ENCODE results near the gene SP6. TPM values are rescaled to one million over a fixed set of nuclear protein-coding genes. Genes with fewer than 3 reads are reported as not detected.

SP6 gene
- total RNA-seq (2021; ENCODE audit: unreplicated experiment), result 10.8 TPM
- polyA plus RNA-seq (2012), result 5.9 and 6.0 TPM in 2 replicates
- Bru-seq, nascent RNA, result percentile 53 among the genes with signal in this experiment
- BruChase-seq, experiment 1, labeled RNA remaining after a 6-hour chase, result percentile 52 among the genes with signal in this experiment
- percentile 76 among the genes with signal in this experiment for BruChase-seq, experiment 2, labeled RNA remaining after a 2-hour chase
- long read RNA-seq, transcript SP6-202 (2 exons, 3,848 nt), result major isoform, 10 of 17 reads
- long read RNA-seq, partial matches to known transcripts, result 6 of 17 reads
- long read RNA-seq, other reads (novel, unspliced or antisense), result 1 of 17 reads

DNA sequence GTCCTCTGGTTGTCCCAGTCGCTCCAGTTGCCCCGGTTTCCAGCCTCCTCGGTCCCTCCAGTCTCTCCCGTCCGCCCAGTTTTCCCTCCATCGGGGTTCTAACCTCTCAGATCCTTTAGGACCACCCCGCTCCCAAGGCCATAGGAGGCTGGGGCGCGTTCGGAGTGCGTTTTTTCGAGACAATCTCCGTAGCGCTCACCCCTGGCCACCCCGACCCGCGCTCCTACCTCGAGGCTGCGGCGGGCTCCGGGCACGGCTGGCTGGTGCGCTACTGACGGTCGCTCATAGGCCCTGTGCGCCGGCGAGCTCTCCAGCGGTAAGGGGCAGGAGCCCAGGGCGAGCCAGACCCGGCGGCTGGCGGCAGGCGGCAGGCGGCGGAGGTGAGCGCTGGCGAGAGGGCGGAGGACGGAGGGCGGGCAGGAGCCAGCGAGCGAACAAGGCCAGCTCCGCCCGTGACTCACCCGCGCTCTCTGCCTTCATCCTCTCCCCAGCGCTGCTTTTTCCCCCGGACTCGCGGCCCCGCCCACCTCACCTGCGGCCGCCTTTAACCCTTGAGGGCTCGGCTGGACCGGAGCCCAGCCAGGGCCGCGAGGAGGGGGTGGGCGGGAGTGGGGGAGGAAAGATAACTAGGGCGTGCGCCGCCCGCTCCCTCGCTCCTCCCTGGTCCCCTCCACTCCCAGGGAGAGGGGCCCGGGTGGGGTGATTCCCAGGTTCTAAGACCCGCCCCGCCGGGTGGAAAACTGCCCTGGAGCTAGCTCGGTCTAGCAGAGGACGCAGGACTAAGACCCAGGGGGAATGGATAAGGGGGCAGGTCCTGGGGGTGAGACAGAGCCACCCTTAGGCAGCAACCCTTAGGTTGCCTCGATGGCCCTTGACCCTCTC is at the start of gene SP6:
Gene SP6 (minus strand): TSS at position 472 of the 882 bp plus-strand sequence. CDS start 2,734 bp downstream, outside the sequence.
- H2AFZ ChIP-seq (ENCODE audit: low read depth, low read length, poor library complexity, severe bottlenecking), result peak within 1 kb of the TSS; percentile 70

More for the DNA sequence above, at the start of gene SP6:
- Histone ChIP-seq H3K4me1 (ENCODE audit: control insufficient read depth in 1 of 2, insufficient read depth in 2 of 2, low read length in 2 of 2) (peaks cover 13 to 30% of the 10 kb centered on the region in 2 experiments), H3K27ac (ENCODE audit: low read depth, low read length) (peak within 1 kb of the TSS; percentile 63), H3K9me3 (ENCODE audit: control insufficient read depth in 1 of 2, insufficient read depth in 1 of 2, low read depth in 1 of 2, low read length in 2 of 2) (no peaks in the 10 kb centered on the region), H3K4me2 (ENCODE audit: low read length) (peak within 1 kb of the TSS; percentile 86), H3K36me3 (ENCODE audit: control insufficient read depth in 1 of 2, insufficient read depth in 2 of 2, low read length in 2 of 2) (no peaks in the 10 kb centered on the region; a peak in 1 of 4 replicates), H3K27me3 (ENCODE audit: insufficient read depth, low read length) (peaks cover 13% of the 10 kb centered on the region; the same call in 1 of the 2 replicates), H3K9me2 (ENCODE audit: insufficient read depth) (no peaks in the 10 kb centered on the region), H3K79me2 (ENCODE audit: insufficient read depth, low read length) (peaks cover 23% of the 10 kb centered on the region; the same call in 1 of the 2 replicates), H3K9ac (ENCODE audit: low read length) (peak within 1 kb of the TSS; percentile 81), H4K20me1 (ENCODE audit: insufficient read depth) (no peaks in the 10 kb centered on the region), H3K4me3 (replicated peaks in 1 of 2; ENCODE audit: low read depth in 1 of 2, low read length in 2 of 2) (peak within 1 kb of the TSS; percentile 78 to 89)
- ChIA-PET CTCF (interaction anchor here (0.7 to 12.6 kb wide), 10 partner anchors 8 to 167 kb away, joined by 3 to 393 read pairs (median 6); partner anchors contain the start of genes LRRC46, MRPL10, SCRN2 and SP2), POLR2A (interaction anchor here (0.7 to 3.2 kb wide), 9 partner anchors 8 to 90 kb away, joined by 3 to 15 read pairs (median 3); partner anchors contain the start of genes LRRC46, MRPL10, PNPO and SCRN2), RAD21 (ENCODE audit: low non-redundant PET in 1 of 2, low total read pairs in 2 of 2, uncharacterized antibody in 2 of 2, unreplicated experiment in 2 of 2) (interaction anchor here (1.0 to 1.3 kb wide), 3 partner anchors 10 to 39 kb away, joined by 4 to 5 read pairs (median 5); partner anchors contain the start of gene SCRN2 (in 1 of the 2))
- ATAC-seq (peak; percentile 93), DNase-seq (ENCODE audit: low read depth, low spot score) (peak; percentile 80)
- BruUV-seq (replicated peaks), result no TSS peak
- TF ChIP-seq ZFX (IDR thresholded peaks at IDR 0.05), result peak; percentile 86
- TF ChIP-seq TCF7L2 (IDR thresholded peaks at IDR 0.05; ENCODE audit: borderline replicate concordance, extremely low read depth, insufficient read depth, insufficient read length), result peak; percentile 82
- TF ChIP-seq POLR2A (IDR thresholded peaks at IDR 0.05; ENCODE audit: borderline replicate concordance, extremely low read depth, insufficient read depth, insufficient read length), result peak; percentile 97
- TF ChIP-seq YY1 (IDR thresholded peaks at IDR 0.05; ENCODE audit: extremely low read depth, insufficient replicate concordance, low read depth, low read length), result no peak
- TF ChIP-seq CEBPB (IDR thresholded peaks at IDR 0.05; ENCODE audit: low read depth), result no peak
- TF ChIP-seq CTCF (IDR thresholded peaks at IDR 0.05 in 2 of 3, conservative IDR thresholded peaks at IDR 0.05 in 1 of 3; ENCODE audit: borderline replicate concordance in 1 of 3, insufficient read depth in 1 of 3, low read depth in 2 of 3, low read length in 2 of 3), result peak in 1 of 3 experiments; percentile 39; a peak in 3 of 6 replicates
- peak; percentile 49 for TF ChIP-seq MAX (IDR thresholded peaks at IDR 0.05)
- peak; percentile 98 for TF ChIP-seq POLR2AphosphoS5 (IDR thresholded peaks at IDR 0.05; ENCODE audit: low read depth, low read length)
- TF ChIP-seq ATF3 (IDR thresholded peaks at IDR 0.05), result no peak
- intact Hi-C loops (cut with micrococcal nuclease), result no loop called here

Data from HCT116 (cell line).